ENCODE results near the gene ZSWIM4. TPM values are rescaled to one million over a fixed set of nuclear protein-coding genes. Genes with fewer than 3 reads are reported as not detected.
"Not testable (repeated sequence)": the region's sequence is repeated elsewhere in the genome, so short reads cannot be mapped to it uniquely, and the experiment has no call there.

The ZSWIM4 gene
- polyA plus RNA-seq, 1 donor (not counting 4 experiments of a cell fraction or from before 2014, with no cell fraction given), result 0.71 TPM

GRCh38 chr19:13849991-13850909, 55.0 kb downstream of the ZSWIM4 start:
- no peaks in the 10 kb centered on the region for H3K27me3 ChIP-seq (ENCODE audit: control insufficient read depth, extremely low read depth, insufficient read depth, low read length)
- H3K4me3 ChIP-seq (ENCODE audit: control insufficient read depth in 2 of 3, extremely low read depth in 1 of 3, insufficient read depth in 2 of 3, low read depth in 1 of 3, low read length in 3 of 3), result peak overlapping the region; percentile 35 to 54 (median 45)
- DNase-seq (ENCODE audit: low read depth, low spot score), result no peak
- no peaks in the 10 kb centered on the region for H3K79me2 ChIP-seq (ENCODE audit: control insufficient read depth, insufficient read depth, low read length)
- FAIRE-seq, result no peak
- no peak for TF ChIP-seq CTCF (optimal IDR thresholded peaks at IDR 0.05 in 1 of 3, IDR thresholded peaks at IDR 0.05 in 1 of 3, conservative IDR thresholded peaks at IDR 0.05 in 1 of 3; ENCODE audit: extremely low read depth in 1 of 3, insufficient read depth in 2 of 3, low read length in 3 of 3)
- no peak for TF ChIP-seq EZH2 (IDR thresholded peaks at IDR 0.05; ENCODE audit: low read length)
- H4K20me1 ChIP-seq (ENCODE audit: control insufficient read depth, extremely low read depth, insufficient read depth, low read length), result no peaks in the 10 kb centered on the region
- H3K9me3 ChIP-seq (ENCODE audit: control insufficient read depth, low read depth, low read length), result no peaks in the 10 kb centered on the region
- dilution Hi-C loops (cut with MboI; ENCODE audit: extremely low pct_ligation_motif_present, low sequenced_read_pairs), result no loop called here
- H3K9ac ChIP-seq (ENCODE audit: control insufficient read depth, extremely low read depth, insufficient read depth, low read length), result peak overlapping the region; percentile 95
- peak overlapping the region; percentile 63 for H2AFZ ChIP-seq (ENCODE audit: control insufficient read depth, low read length)
- no peaks in the 10 kb centered on the region for H3K9me1 ChIP-seq (ENCODE audit: control insufficient read depth, extremely low read depth, insufficient read depth, low read length)
- peak overlapping the region; percentile 99 for H3K27ac ChIP-seq (ENCODE audit: control insufficient read depth, insufficient read depth, low read length)
- H3K36me3 ChIP-seq (ENCODE audit: control insufficient read depth in 2 of 2, extremely low read depth in 1 of 2, insufficient read depth in 2 of 2, low read length in 2 of 2), result no peaks in the 10 kb centered on the region
- H3K4me1 ChIP-seq (ENCODE audit: control insufficient read depth, extremely low read depth, insufficient read depth, low read length), result peaks cover 48% of the 10 kb centered on the region
- H3K4me2 ChIP-seq (ENCODE audit: control insufficient read depth, extremely low read depth, insufficient read depth, low read depth, low read length), result peak overlapping the region; percentile 87

GRCh38 chr19:13850910-13851733, 55.9 kb downstream of the ZSWIM4 start:
- Histone ChIP-seq H3K4me3 (ENCODE audit: control insufficient read depth in 2 of 3, extremely low read depth in 1 of 3, insufficient read depth in 2 of 3, low read depth in 1 of 3, low read length in 3 of 3) (peak overlapping the region; percentile 35 to 54 (median 45)), H3K27me3 (ENCODE audit: control insufficient read depth, extremely low read depth, insufficient read depth, low read length) (no peaks in the 10 kb centered on the region), H2AFZ (ENCODE audit: control insufficient read depth, low read length) (peak overlapping the region; percentile 49), H3K79me2 (ENCODE audit: control insufficient read depth, insufficient read depth, low read length) (no peaks in the 10 kb centered on the region), H3K4me2 (ENCODE audit: control insufficient read depth, extremely low read depth, insufficient read depth, low read depth, low read length) (peak overlapping the region; percentile 87), H3K4me1 (ENCODE audit: control insufficient read depth, extremely low read depth, insufficient read depth, low read length) (peaks cover 43% of the 10 kb centered on the region), H3K27ac (ENCODE audit: control insufficient read depth, insufficient read depth, low read length) (peak overlapping the region; percentile 99), H3K9me1 (ENCODE audit: control insufficient read depth, extremely low read depth, insufficient read depth, low read length) (no peaks in the 10 kb centered on the region), H3K9me3 (ENCODE audit: control insufficient read depth, low read depth, low read length) (no peaks in the 10 kb centered on the region), H3K9ac (ENCODE audit: control insufficient read depth, extremely low read depth, insufficient read depth, low read length) (peak overlapping the region; percentile 95), H3K36me3 (ENCODE audit: control insufficient read depth in 2 of 2, extremely low read depth in 1 of 2, insufficient read depth in 2 of 2, low read length in 2 of 2) (no peaks in the 10 kb centered on the region), H4K20me1 (ENCODE audit: control insufficient read depth, extremely low read depth, insufficient read depth, low read length) (no peaks in the 10 kb centered on the region)
- dilution Hi-C loops (cut with MboI; ENCODE audit: extremely low pct_ligation_motif_present, low sequenced_read_pairs), result no loop called here
- TF ChIP-seq CTCF (optimal IDR thresholded peaks at IDR 0.05 in 1 of 3, IDR thresholded peaks at IDR 0.05 in 1 of 3, conservative IDR thresholded peaks at IDR 0.05 in 1 of 3; ENCODE audit: extremely low read depth in 1 of 3, insufficient read depth in 2 of 3, low read length in 3 of 3) (no peak), EZH2 (IDR thresholded peaks at IDR 0.05; ENCODE audit: low read length) (no peak)
- FAIRE-seq, result peak; percentile 86
- no peak for DNase-seq (ENCODE audit: low read depth, low spot score)

GRCh38 chr19:13851734-13852114, 56.5 kb downstream of the ZSWIM4 start:
- H3K79me2 ChIP-seq (ENCODE audit: control insufficient read depth, insufficient read depth, low read length); H3K4me3 ChIP-seq (ENCODE audit: control insufficient read depth in 2 of 3, extremely low read depth in 1 of 3, insufficient read depth in 2 of 3, low read depth in 1 of 3, low read length in 3 of 3); DNase-seq (ENCODE audit: low read depth, low spot score); FAIRE-seq; H3K9me1 ChIP-seq (ENCODE audit: control insufficient read depth, extremely low read depth, insufficient read depth, low read length); H3K36me3 ChIP-seq (ENCODE audit: control insufficient read depth in 2 of 2, extremely low read depth in 1 of 2, insufficient read depth in 2 of 2, low read length in 2 of 2); H2AFZ ChIP-seq (ENCODE audit: control insufficient read depth, low read length); dilution Hi-C loops (cut with MboI; ENCODE audit: extremely low pct_ligation_motif_present, low sequenced_read_pairs); H3K27me3 ChIP-seq (ENCODE audit: control insufficient read depth, extremely low read depth, insufficient read depth, low read length); H3K9me3 ChIP-seq (ENCODE audit: control insufficient read depth, low read depth, low read length); H4K20me1 ChIP-seq (ENCODE audit: control insufficient read depth, extremely low read depth, insufficient read depth, low read length): not testable (repeated sequence)
- Histone ChIP-seq H3K4me1 (ENCODE audit: control insufficient read depth, extremely low read depth, insufficient read depth, low read length) (peaks cover 38% of the 10 kb centered on the region), H3K9ac (ENCODE audit: control insufficient read depth, extremely low read depth, insufficient read depth, low read length) (peak overlapping the region; percentile 95), H3K27ac (ENCODE audit: control insufficient read depth, insufficient read depth, low read length) (peak overlapping the region; percentile 99), H3K4me2 (ENCODE audit: control insufficient read depth, extremely low read depth, insufficient read depth, low read depth, low read length) (peak overlapping the region; percentile 87)

Measured in keratinocyte (primary cell).